Measurements from ENCODE around the gene NEK7.

NEK7 gene

DNA sequence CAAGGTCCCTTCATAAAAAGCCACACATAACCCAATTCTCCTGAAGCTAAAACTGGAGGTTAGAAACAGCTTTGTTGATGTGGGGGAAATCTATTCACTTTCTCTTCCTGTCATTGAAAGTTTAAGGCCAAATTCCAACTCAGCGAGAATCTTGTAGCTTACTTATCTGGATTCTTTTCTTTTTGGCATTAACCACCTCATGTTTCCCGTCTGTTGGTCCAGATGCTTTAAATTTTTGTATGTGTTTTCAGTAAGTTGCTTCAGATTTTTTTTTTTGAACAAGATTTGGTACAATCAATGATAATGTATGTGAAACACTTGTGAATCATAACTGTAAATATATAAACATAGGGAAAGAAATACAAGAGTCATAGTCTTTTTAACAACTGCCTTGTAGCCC is 33.7 kb upstream of the NEK7 start:
- Histone ChIP-seq H4K20me1 (ENCODE audit: insufficient read depth, low read length) (no peaks in the 10 kb centered on the region), H3K36me3 (replicated peaks; ENCODE audit: insufficient read depth, low read length) (no peaks in the 10 kb centered on the region)
- no peak for TF ChIP-seq EZH2 (optimal IDR thresholded peaks at IDR 0.05; ENCODE audit: low read depth, low read length)
- TF ChIP-seq EZH2phosphoT487 (IDR thresholded peaks at IDR 0.05; ENCODE audit: low read length), result no peak
- TF ChIP-seq, protein P1, sequence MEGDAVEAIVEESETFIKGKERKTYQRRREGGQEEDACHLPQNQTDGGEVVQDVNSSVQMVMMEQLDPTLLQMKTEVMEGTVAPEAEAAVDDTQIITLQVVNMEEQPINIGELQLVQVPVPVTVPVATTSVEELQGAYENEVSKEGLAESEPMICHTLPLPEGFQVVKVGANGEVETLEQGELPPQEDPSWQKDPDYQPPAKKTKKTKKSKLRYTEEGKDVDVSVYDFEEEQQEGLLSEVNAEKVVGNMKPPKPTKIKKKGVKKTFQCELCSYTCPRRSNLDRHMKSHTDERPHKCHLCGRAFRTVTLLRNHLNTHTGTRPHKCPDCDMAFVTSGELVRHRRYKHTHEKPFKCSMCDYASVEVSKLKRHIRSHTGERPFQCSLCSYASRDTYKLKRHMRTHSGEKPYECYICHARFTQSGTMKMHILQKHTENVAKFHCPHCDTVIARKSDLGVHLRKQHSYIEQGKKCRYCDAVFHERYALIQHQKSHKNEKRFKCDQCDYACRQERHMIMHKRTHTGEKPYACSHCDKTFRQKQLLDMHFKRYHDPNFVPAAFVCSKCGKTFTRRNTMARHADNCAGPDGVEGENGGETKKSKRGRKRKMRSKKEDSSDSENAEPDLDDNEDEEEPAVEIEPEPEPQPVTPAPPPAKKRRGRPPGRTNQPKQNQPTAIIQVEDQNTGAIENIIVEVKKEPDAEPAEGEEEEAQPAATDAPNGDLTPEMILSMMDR (IDR thresholded peaks at IDR 0.05; ENCODE audit: low read length), result no peak

DNA sequence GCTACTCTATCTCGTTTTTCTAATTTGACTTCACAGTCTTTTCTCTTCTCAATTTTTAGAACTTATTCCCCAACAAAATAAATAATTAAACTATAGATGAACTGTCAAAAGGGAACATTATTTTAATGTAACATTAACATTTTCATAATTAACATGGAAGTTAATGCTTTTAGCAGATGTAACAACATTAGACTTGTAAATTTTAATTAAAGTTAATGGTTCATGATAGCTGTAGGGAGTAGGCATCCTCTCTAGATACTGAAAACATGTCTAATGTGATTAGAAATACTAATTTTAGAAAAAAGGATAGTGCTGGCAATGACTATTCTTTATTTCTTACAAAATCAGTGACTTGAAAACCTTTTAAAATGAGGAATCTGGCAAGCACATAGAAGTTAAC is 32.1 kb upstream of the NEK7 start:
- DNase-seq, result no peak
- H3K4me3 ChIP-seq (ENCODE audit: low read length), result no peak overlapping the region

More for the DNA sequence above, 33.7 kb upstream of the NEK7 start:
- Histone ChIP-seq H3K4me3 (ENCODE audit: low read length) (no peak overlapping the region), H3K4me1 (ENCODE audit: low read length) (no peaks in the 10 kb centered on the region), H3K9me3 (replicated peaks; ENCODE audit: insufficient read depth, low read length) (no peaks in the 10 kb centered on the region), H2AFZ (ENCODE audit: low read length) (no peak overlapping the region), H3K9me2 (replicated peaks; ENCODE audit: insufficient read depth, low read length) (no peaks in the 10 kb centered on the region), H3K4me2 (ENCODE audit: low read depth, low read length) (no peak overlapping the region), H3F3A (ENCODE audit: insufficient read depth, low read length) (no peaks in the 10 kb centered on the region), H3K79me2 (ENCODE audit: low read length) (no peaks in the 10 kb centered on the region), H3K27me3 (replicated peaks; ENCODE audit: insufficient read depth, low read length) (no peaks in the 10 kb centered on the region), H3K9ac (ENCODE audit: low read length) (no peak overlapping the region), H3K27ac (ENCODE audit: low read length) (no peak overlapping the region)
- DNase-seq, result no peak

DNA sequence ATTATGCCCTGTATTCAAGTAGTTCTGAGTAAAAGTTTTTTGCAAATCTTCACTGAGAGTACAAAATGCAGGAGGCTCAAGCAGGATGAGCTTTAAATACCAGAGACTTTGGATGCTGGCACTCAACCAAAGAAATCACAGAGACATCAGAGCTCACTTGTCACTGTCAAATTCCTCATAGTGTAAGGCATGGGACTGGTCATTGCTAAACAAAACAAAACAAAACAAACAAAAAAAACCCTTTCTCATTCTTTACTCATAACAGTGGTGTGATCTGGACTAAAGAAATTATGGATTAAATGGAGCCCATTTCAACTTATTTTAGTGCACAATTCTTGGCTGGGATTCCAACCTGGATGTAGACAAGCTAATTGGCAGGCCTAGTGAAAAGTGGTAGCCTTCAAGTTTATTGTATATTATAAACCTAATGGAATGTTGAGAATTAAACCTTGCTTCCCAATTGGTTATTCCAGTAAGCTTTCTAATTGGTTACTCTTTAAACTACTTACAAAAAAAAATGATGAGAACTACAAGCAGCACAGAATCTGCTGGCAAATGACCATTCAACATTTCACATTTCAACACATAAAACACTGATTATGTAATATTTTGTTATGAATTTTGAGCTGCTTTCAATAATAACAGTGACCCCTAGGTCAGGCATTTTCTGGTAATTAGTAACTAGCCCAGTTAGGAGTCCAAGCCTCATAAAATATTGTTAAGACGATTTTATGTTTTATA is 30.6 kb upstream of the NEK7 start:
- Histone ChIP-seq H3K9me3 (replicated peaks; ENCODE audit: insufficient read depth, low read length) (no peaks in the 10 kb centered on the region), H3K27ac (ENCODE audit: low read length) (no peak overlapping the region), H4K20me1 (ENCODE audit: insufficient read depth, low read length) (no peaks in the 10 kb centered on the region), H3K9ac (ENCODE audit: low read length) (no peak overlapping the region), H3K36me3 (replicated peaks; ENCODE audit: insufficient read depth, low read length) (no peaks in the 10 kb centered on the region), H3K4me1 (ENCODE audit: low read length) (no peaks in the 10 kb centered on the region), H3K79me2 (ENCODE audit: low read length) (no peaks in the 10 kb centered on the region), H2AFZ (ENCODE audit: low read length) (no peak overlapping the region), H3K4me3 (ENCODE audit: low read length) (no peak overlapping the region), H3K4me2 (ENCODE audit: low read depth, low read length) (no peak overlapping the region), H3F3A (ENCODE audit: insufficient read depth, low read length) (no peaks in the 10 kb centered on the region; the same call in 1 of the 2 replicates), H3K9me2 (replicated peaks; ENCODE audit: insufficient read depth, low read length) (no peaks in the 10 kb centered on the region), H3K27me3 (replicated peaks; ENCODE audit: insufficient read depth, low read length) (no peaks in the 10 kb centered on the region)
- DNase-seq, result no peak
- TF ChIP-seq EZH2 (optimal IDR thresholded peaks at IDR 0.05; ENCODE audit: low read depth, low read length), result no peak
- TF ChIP-seq, protein P1 (IDR thresholded peaks at IDR 0.05; ENCODE audit: low read length), result no peak
- TF ChIP-seq EZH2phosphoT487 (IDR thresholded peaks at IDR 0.05; ENCODE audit: low read length), result no peak

More for the DNA sequence above, 32.1 kb upstream of the NEK7 start:
- Histone ChIP-seq H3K9ac (ENCODE audit: low read length) (no peak overlapping the region), H3F3A (ENCODE audit: insufficient read depth, low read length) (no peaks in the 10 kb centered on the region), H3K27me3 (replicated peaks; ENCODE audit: insufficient read depth, low read length) (no peaks in the 10 kb centered on the region), H3K36me3 (replicated peaks; ENCODE audit: insufficient read depth, low read length) (no peaks in the 10 kb centered on the region), H2AFZ (ENCODE audit: low read length) (no peak overlapping the region), H3K9me2 (replicated peaks; ENCODE audit: insufficient read depth, low read length) (no peaks in the 10 kb centered on the region), H4K20me1 (ENCODE audit: insufficient read depth, low read length) (no peaks in the 10 kb centered on the region), H3K79me2 (ENCODE audit: low read length) (no peaks in the 10 kb centered on the region), H3K9me3 (replicated peaks; ENCODE audit: insufficient read depth, low read length) (no peaks in the 10 kb centered on the region), H3K4me1 (ENCODE audit: low read length) (no peaks in the 10 kb centered on the region), H3K27ac (ENCODE audit: low read length) (no peak overlapping the region), H3K4me2 (ENCODE audit: low read depth, low read length) (no peak overlapping the region)
- TF ChIP-seq EZH2phosphoT487 (IDR thresholded peaks at IDR 0.05; ENCODE audit: low read length), result no peak
- no peak for TF ChIP-seq EZH2 (optimal IDR thresholded peaks at IDR 0.05; ENCODE audit: low read depth, low read length)
- TF ChIP-seq, protein P1 (IDR thresholded peaks at IDR 0.05; ENCODE audit: low read length), result no peak
